Ovary (tissue), 9 donors: ENCODE measurements around the gene GREM1. TPM values are rescaled to one million over a fixed set of nuclear protein-coding genes. Genes with fewer than 3 reads are reported as not detected.

Experiments used
- DNase-seq, 5 donors: peaks; one replicate each; pipeline ENCODE4 v3.0.0-alpha.2; 2019 to 2020
- H3K27ac ChIP-seq, 2 donors: fragments of 200-600 bp; one replicate each; pipeline versions ENCODE4 v1.5.1 to v1.8.0; 2019 to 2022
- H3K27me3 ChIP-seq: fragments of 200-600 bp; one replicate; pipeline ENCODE4 v1.8.0; 2022
- H3K36me3 ChIP-seq: fragments of 200-600 bp; sonication (generic); one replicate; pipeline ENCODE4 v1.5.1; 2019
- H3K4me1 ChIP-seq: one replicate; pipeline ENCODE4 v1.8.1; 2013; ENCODE audit warnings: mild to moderate bottlenecking, moderate library complexity; ENCODE audit not compliant: insufficient read depth
- H3K4me3 ChIP-seq: fragments of 200-600 bp; sonication (generic); one replicate; pipeline ENCODE4 v1.5.1; 2017
- H3K9me3 ChIP-seq, 2 donors: fragments of 200-600 bp in 1 of 2; sonication (generic) in 1 of 2; one replicate each; pipeline versions ENCODE4 v1.5.1 to v1.8.1; 2013 to 2019; ENCODE audit warnings: mild to moderate bottlenecking in 1 of 2, moderate library complexity in 1 of 2
- CTCF ChIP-seq, 3 donors: fragments of 450-650 bp in 2 of 3; fragments of 200-600 bp in 1 of 3; IDR thresholded peaks; one replicate each; pipeline versions ENCODE4 v1.5.1 to v1.8.0; 2016 to 2022; ENCODE audit warnings: antibody characterized with exemption in 3 of 3, mild to moderate bottlenecking in 1 of 3
- EP300 ChIP-seq: sonication (generic); formaldehyde crosslinking; IDR thresholded peaks from one replicate; pipeline ENCODE4 v1.6.1; 2017; ENCODE audit warnings: antibody characterized with exemption
- POLR2A ChIP-seq: fragments of 450-650 bp; IDR thresholded peaks from one replicate; pipeline ENCODE4 v1.6.1; 2017; ENCODE audit warnings: antibody characterized with exemption, mild to moderate bottlenecking, moderate library complexity
- WGBS, 3 donors: extraction: QIAGEN DNeasy Blood & Tissue Kit in 1 of 3; methylation state at CpG; one replicate each; pipeline versions ENCODE4 v1.1.5 to v1.1.7; 2013 to 2017; 5-methylcytosine and 5-hydroxymethylcytosine counted together
- intact Hi-C, 4 donors: fragments of 100-400 bp; cut with DNase I; formaldehyde crosslinking; loops; one replicate each; pipeline versions ENCODE4 v1.11.0 to v1.15.1; 2022 to 2023
- polyA plus RNA-seq, 2 donors: library from polyadenylated mRNA; stranded (reverse); fragments of 200-250 nt in 1 of 2; fragments of 350-450 nt in 1 of 2; fragmentation: Illumina TruSeq in 1 of 2; extraction: RNeasy Lipid Tissue Mini Kit (QIAGEN cat#74804) in 1 of 2; gene quantifications; one replicate each; pipeline ENCODE4 v1.2.3, GENCODE V29; 2013 to 2014
- total RNA-seq, 7 donors: library from RNA; depleted of rRNA in 2 of 7; stranded (reverse); fragments of >200 nt in 2 of 7; fragmentation: NEBNext Ultra II Directional in 3 of 7; extraction: Animal tissue kit (Norgen Biotek cat#: 25700) in 3 of 7; gene quantifications; one replicate each; pipeline versions ENCODE4 v1.1.0 to v1.2.4, GENCODE V29; 2016 to 2023
- donor health status: DM: no; HTN: no; CAD: no; lungs with moderate emphysema.
- donor health status: DM: no; HTN: no; CAD: no.
- donor health status: Bipolar disorder and iron deficiency.
- donor health status: DM: yes; HTN: yes; CAD: no.
- donor health status: DM: no; HTN: no; CAD: no.
- donor health status: DM: yes; HTN: yes; CAD: no.

Gene GREM1
- total and polyA plus RNA-seq, 9 donors = 0.11 to 10.9 (median 0.49) TPM; not detected in 3

- intact Hi-C loops = no loop called here
- Histone ChIP-seq H3K36me3 (no peaks in the 10 kb centered on the region), H3K27me3 (no peaks in the 10 kb centered on the region), H3K4me3 (no peak overlapping the region), H3K9me3 (no peaks in the 10 kb centered on the region), H3K4me1 (no peaks in the 10 kb centered on the region), H3K27ac (no peak overlapping the region)
- WGBS, 3 donors = 85 to 87% (median 86%) methylated on average over 14 of the region's 14 CpGs
- TF ChIP-seq EP300 (no peak), POLR2A (no peak), CTCF (IDR thresholded peaks at IDR 0.05) (no peak)
- no peak for DNase-seq
Measured at GRCh38 chr15:32700501-32701150, 17.2 kb upstream of the GREM1 start.

DNA sequence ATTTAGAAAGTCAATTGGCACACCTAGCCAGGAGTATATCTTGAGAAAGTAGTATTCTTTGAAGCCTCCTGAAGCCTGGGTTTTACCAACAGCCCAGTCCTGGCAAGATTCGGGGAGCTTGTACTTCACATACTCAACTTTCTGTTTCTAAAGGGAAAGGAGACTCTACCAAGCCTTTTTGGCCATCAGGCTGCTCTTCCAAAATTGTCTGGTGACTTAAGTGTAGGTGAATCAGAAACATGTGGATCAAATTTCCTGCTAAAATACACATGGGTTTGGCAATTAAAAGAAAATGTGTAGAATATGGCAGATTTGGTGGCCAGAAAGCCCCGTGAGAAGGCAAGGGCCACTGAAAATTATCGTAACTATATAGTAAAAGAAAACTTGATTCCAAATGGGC is 15.9 kb upstream of the GREM1 start:
- no peaks in the 10 kb centered on the region for H3K9me3 ChIP-seq
- no peaks in the 10 kb centered on the region for H3K36me3 ChIP-seq
- DNase-seq = no peak
- no peak for TF ChIP-seq POLR2A
- no peak for TF ChIP-seq CTCF (IDR thresholded peaks at IDR 0.05)
- TF ChIP-seq EP300 = no peak
- intact Hi-C loops = no loop called here
- no peaks in the 10 kb centered on the region for H3K4me1 ChIP-seq
- 59 to 63% (median 62%) methylated on average over 3 of the region's 3 CpGs for WGBS, 3 donors
- H3K27me3 ChIP-seq = no peaks in the 10 kb centered on the region
- H3K4me3 ChIP-seq = no peak overlapping the region
- no peak overlapping the region for H3K27ac ChIP-seq

DNA sequence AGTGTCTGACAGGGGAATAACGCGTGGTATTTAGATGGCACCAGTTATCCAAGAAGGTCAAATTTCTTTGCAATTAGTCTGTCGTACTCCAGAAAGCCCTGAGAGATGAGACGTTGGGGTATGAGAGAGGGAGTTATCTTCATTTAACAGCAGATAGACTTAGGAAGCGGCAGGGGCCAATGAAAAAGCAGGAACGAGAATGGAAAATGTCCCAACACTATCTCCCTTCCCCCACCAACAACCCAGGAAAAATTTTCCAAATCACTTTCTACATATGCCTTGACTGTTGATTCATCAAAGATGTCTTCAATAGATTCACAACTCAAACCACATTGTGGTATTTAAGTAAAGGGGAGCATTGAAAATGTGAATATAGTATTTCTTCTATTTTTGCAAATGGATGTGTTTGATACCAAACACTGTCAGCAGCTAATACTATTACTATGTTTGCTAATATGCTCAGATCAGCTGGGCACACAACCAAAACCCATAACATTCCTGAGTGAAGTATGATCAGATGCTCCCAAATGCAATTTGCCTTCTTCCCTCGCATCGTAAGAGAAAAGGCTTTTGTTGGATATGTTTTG is 13.3 kb upstream of the GREM1 start:
- H3K36me3 ChIP-seq = no peaks in the 10 kb centered on the region
- DNase-seq = no peak
- H3K4me3 ChIP-seq = no peak overlapping the region
- 23 to 27% (median 25%) methylated on average over 8 of the region's 8 CpGs for WGBS, 3 donors
- no peaks in the 10 kb centered on the region for H3K27me3 ChIP-seq
- no peaks in the 10 kb centered on the region for H3K4me1 ChIP-seq
- TF ChIP-seq EP300 (no peak), POLR2A (no peak), CTCF (IDR thresholded peaks at IDR 0.05) (no peak)
- no peaks in the 10 kb centered on the region for H3K9me3 ChIP-seq
- no peak overlapping the region for H3K27ac ChIP-seq
- intact Hi-C loops = no loop called here

DNA sequence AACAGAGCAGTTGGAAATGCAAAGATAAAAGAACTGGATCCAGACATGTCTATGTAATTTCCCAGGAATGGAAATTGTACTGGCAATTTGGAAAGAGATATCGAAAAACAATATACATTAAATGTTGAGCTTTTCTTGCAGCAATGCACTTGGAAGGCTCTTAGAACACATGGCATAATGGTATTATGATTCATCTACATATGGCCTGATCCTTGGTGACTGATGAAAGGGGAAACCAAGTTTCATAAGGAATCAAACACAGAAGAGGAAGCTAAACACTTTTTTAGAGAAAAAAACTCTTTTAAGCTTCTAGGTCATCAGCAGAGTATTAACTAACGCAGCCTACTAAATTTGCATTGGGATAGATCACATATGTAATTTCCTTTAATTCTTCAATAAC is 12.4 kb upstream of the GREM1 start:
- no peak for TF ChIP-seq EP300
- TF ChIP-seq POLR2A = no peak
- TF ChIP-seq CTCF (IDR thresholded peaks at IDR 0.05) = no peak
- intact Hi-C loops = no loop called here

More for the DNA sequence above, 12.4 kb upstream of the GREM1 start:
- Histone ChIP-seq H3K4me1 (no peaks in the 10 kb centered on the region), H3K9me3 (no peaks in the 10 kb centered on the region), H3K36me3 (no peaks in the 10 kb centered on the region), H3K27ac (no peak overlapping the region), H3K27me3 (no peaks in the 10 kb centered on the region), H3K4me3 (no peak overlapping the region)
- WGBS, 3 donors = 84 to 89% (median 87%) methylated on average over 2 of the region's 2 CpGs
- DNase-seq = no peak
